Hepatocyte (in vitro differentiated cells): Measurements from ENCODE around the gene EMC8. TPM values are rescaled to one million over a fixed set of nuclear protein-coding genes. Genes with fewer than 3 reads are reported as not detected.

Experiments
- DNase-seq: peaks from one replicate; pipeline ENCODE4 v3.0.0-alpha.2; 2016; ENCODE audit warnings: low spot score
- H2AFZ ChIP-seq: fragments of 200-600 bp; sonication (generic); 2 replicates; pipeline ENCODE4 v1.6.0; 2016; ENCODE audit warnings: antibody characterized with exemption, mild to moderate bottlenecking
- H3K27ac ChIP-seq: fragments of 200-600 bp; sonication (generic); 2 replicates; pipeline ENCODE4 v1.5.1; 2016; ENCODE audit warnings: mild to moderate bottlenecking
- H3K27me3 ChIP-seq: fragments of 200-600 bp; sonication (generic); 2 replicates; pipeline ENCODE4 v1.6.1; 2016
- H3K36me3 ChIP-seq: fragments of 200-600 bp; sonication (generic); replicated peaks from 2 replicates; pipeline ENCODE4 v1.5.1; 2016; ENCODE audit warnings: low read depth; ENCODE audit not compliant: insufficient read depth
- H3K4me1 ChIP-seq: fragments of 200-600 bp; sonication (generic); 2 replicates; pipeline ENCODE4 v1.5.1; 2016; ENCODE audit warnings: mild to moderate bottlenecking, moderate library complexity; ENCODE audit not compliant: insufficient read depth
- H3K4me2 ChIP-seq: fragments of 200-600 bp; sonication (generic); 2 replicates; pipeline ENCODE4 v1.6.0; 2016
- H3K4me3 ChIP-seq: fragments of 200-600 bp; sonication (generic); 2 replicates; pipeline ENCODE4 v1.5.1; 2016; ENCODE audit warnings: mild to moderate bottlenecking
- H3K79me2 ChIP-seq: fragments of 200-600 bp; sonication (generic); 2 replicates; pipeline ENCODE4 v1.6.0; 2017; ENCODE audit warnings: mild to moderate bottlenecking
- H3K9me2 ChIP-seq: fragments of 200-600 bp; sonication (generic); replicated peaks from 2 replicates; pipeline ENCODE4 v1.6.0; 2017; ENCODE audit warnings: mild to moderate bottlenecking; ENCODE audit not compliant: insufficient read depth
- H3K9me3 ChIP-seq: fragments of 200-600 bp; sonication (generic); 2 replicates; pipeline ENCODE4 v1.5.1; 2016; ENCODE audit warnings: low read depth, mild to moderate bottlenecking
- H4K20me1 ChIP-seq: fragments of 200-600 bp; sonication (generic); 2 replicates; pipeline ENCODE4 v1.6.0; 2016; ENCODE audit warnings: mild to moderate bottlenecking; ENCODE audit not compliant: insufficient read depth, poor library complexity, severe bottlenecking
- CTCF ChIP-seq: fragments of 200-600 bp; sonication (generic); IDR thresholded peaks from 2 replicates; pipeline ENCODE4 v1.5.1; 2016; ENCODE audit warnings: antibody characterized with exemption, mild to moderate bottlenecking; ENCODE audit not compliant: poor library complexity
- EZH2 ChIP-seq: fragments of 200-600 bp; sonication (generic); IDR thresholded peaks from 2 replicates; pipeline ENCODE4 v1.6.1; 2016; ENCODE audit warnings: antibody characterized with exemption, mild to moderate bottlenecking, borderline replicate concordance
- EZH2phosphoT487 ChIP-seq: fragments of 200-600 bp; sonication (generic); IDR thresholded peaks from one replicate; pipeline ENCODE4 v1.6.1; 2018; ENCODE audit warnings: antibody characterized with exemption, mild to moderate bottlenecking, low read depth, moderate library complexity; ENCODE audit not compliant: unreplicated experiment, severe bottlenecking
- WGBS: methylation state at CpG from one replicate; pipeline ENCODE4 v1.1.6; 2016; ENCODE audit warnings: low lambda C conversion rate; ENCODE audit errors: missing lambda C conversion rate; 5-methylcytosine and 5-hydroxymethylcytosine counted together
- polyA plus RNA-seq: library from polyadenylated mRNA; unstranded; fragments of >200 nt; fragmentation: Nextera tagmentation; extraction: Ambion mirVana; gene quantifications from 2 replicates; pipeline ENCODE4 v1.2.1, GENCODE V29; 2016
- total RNA-seq: library from RNA; depleted of rRNA; stranded (reverse); fragments of >200 nt; gene quantifications from 2 replicates; pipeline ENCODE4 v1.2.3, GENCODE V29; 2014

EMC8 gene
- total and polyA plus RNA-seq, 2 experiments from 2014 or later: 35.0 to 50.6 TPM

GRCh38 chr16:85759631-85760419 lies 39.5 kb downstream of the EMC8 start:
- Histone ChIP-seq H3K4me2 (no peak overlapping the region), H3K4me1 (no peaks in the 10 kb centered on the region), H3K9me3 (no peaks in the 10 kb centered on the region), H3K27ac (no peak overlapping the region), H3K36me3 (no peaks in the 10 kb centered on the region), H3K27me3 (no peaks in the 10 kb centered on the region), H3K4me3 (no peak overlapping the region), H4K20me1 (no peaks in the 10 kb centered on the region), H3K9me2 (no peaks in the 10 kb centered on the region), H3K79me2 (no peaks in the 10 kb centered on the region), H2AFZ (no peak overlapping the region)
- TF ChIP-seq CTCF (peak; percentile 20), EZH2phosphoT487 (no peak)
- WGBS: 84% methylated on average over 18 of the region's 20 CpGs
- no peak for DNase-seq

GRCh38 chr16:85759136-85759535 lies 40.2 kb downstream of the EMC8 start:
- no peaks in the 10 kb centered on the region for H3K27me3 ChIP-seq
- no peak overlapping the region for H3K27ac ChIP-seq
- H2AFZ ChIP-seq: no peak overlapping the region
- H4K20me1 ChIP-seq: no peaks in the 10 kb centered on the region
- DNase-seq: no peak
- no peaks in the 10 kb centered on the region for H3K36me3 ChIP-seq
- H3K79me2 ChIP-seq: no peaks in the 10 kb centered on the region
- no peaks in the 10 kb centered on the region for H3K9me3 ChIP-seq
- TF ChIP-seq CTCF: no peak
- no peak for TF ChIP-seq EZH2phosphoT487
- TF ChIP-seq EZH2: no peak
- H3K4me3 ChIP-seq: no peak overlapping the region
- 81% methylated on average over 16 of the region's 16 CpGs for WGBS
- no peak overlapping the region for H3K4me2 ChIP-seq
- H3K4me1 ChIP-seq: no peaks in the 10 kb centered on the region
- no peaks in the 10 kb centered on the region for H3K9me2 ChIP-seq

GRCh38 chr16:85757341-85757822 lies 42.0 kb downstream of the EMC8 start:
- Histone ChIP-seq H3K4me1 (no peaks in the 10 kb centered on the region), H3K4me3 (no peak overlapping the region), H3K4me2 (no peak overlapping the region), H2AFZ (no peak overlapping the region), H3K9me2 (no peaks in the 10 kb centered on the region), H4K20me1 (no peaks in the 10 kb centered on the region), H3K27me3 (peaks cover 4% of the 10 kb centered on the region), H3K27ac (no peak overlapping the region), H3K36me3 (no peaks in the 10 kb centered on the region), H3K9me3 (no peaks in the 10 kb centered on the region), H3K79me2 (no peaks in the 10 kb centered on the region)
- DNase-seq: no peak
- 78% methylated on average over 7 of the region's 7 CpGs for WGBS
- TF ChIP-seq EZH2 (no peak), EZH2phosphoT487 (no peak), CTCF (no peak)
